ENCODE data around the gene CNFN.

DNA sequence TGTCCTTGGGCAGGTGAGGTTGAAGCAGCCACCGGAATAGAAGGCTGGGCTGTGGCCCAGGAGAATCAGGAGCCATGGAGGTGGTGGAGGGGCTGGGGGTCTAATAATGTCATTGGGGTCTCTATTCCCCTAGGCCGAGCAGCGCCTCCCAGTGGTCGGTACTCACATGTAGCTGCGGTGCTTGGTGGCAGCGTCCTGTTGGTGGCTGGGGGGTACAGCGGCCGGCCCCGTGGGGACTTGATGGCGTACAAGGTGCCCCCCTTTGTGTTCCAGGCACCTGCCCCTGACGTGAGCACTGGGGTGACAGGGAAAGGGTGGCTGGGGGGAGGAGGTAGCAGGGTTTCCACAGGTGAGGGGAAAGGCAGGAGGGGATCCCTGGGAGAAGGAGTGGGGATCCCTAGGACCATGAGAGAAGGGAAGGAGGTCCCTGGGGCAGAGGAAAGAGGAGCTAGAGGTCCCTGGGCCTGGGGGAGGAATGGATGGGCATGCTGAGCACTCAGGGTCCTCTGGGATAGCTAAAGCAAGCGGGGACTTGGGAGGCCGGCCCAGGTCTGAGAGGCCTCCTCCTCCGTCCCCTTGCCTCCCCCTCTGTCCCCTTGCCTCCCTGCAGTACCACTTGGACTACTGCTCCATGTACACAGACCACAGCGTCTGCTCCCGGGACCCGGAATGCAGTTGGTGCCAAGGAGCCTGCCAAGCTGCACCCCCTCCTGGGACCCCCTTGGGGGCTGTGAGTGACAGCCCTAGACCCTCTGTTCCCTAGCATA is 46.6 kb downstream of the CNFN start:
- TF ChIP-seq EP300 (IDR thresholded peaks at IDR 0.05) = no peak
- TF ChIP-seq, protein P1, sequence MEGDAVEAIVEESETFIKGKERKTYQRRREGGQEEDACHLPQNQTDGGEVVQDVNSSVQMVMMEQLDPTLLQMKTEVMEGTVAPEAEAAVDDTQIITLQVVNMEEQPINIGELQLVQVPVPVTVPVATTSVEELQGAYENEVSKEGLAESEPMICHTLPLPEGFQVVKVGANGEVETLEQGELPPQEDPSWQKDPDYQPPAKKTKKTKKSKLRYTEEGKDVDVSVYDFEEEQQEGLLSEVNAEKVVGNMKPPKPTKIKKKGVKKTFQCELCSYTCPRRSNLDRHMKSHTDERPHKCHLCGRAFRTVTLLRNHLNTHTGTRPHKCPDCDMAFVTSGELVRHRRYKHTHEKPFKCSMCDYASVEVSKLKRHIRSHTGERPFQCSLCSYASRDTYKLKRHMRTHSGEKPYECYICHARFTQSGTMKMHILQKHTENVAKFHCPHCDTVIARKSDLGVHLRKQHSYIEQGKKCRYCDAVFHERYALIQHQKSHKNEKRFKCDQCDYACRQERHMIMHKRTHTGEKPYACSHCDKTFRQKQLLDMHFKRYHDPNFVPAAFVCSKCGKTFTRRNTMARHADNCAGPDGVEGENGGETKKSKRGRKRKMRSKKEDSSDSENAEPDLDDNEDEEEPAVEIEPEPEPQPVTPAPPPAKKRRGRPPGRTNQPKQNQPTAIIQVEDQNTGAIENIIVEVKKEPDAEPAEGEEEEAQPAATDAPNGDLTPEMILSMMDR (IDR thresholded peaks at IDR 0.05) = peak; percentile 27; the same call in 1 of the 3 replicates
- no peak for TF ChIP-seq POLR2A (IDR thresholded peaks at IDR 0.05; ENCODE audit: low read length)
- TF ChIP-seq KDM5A (IDR thresholded peaks at IDR 0.05) = no peak
- TF ChIP-seq, protein P2, sequence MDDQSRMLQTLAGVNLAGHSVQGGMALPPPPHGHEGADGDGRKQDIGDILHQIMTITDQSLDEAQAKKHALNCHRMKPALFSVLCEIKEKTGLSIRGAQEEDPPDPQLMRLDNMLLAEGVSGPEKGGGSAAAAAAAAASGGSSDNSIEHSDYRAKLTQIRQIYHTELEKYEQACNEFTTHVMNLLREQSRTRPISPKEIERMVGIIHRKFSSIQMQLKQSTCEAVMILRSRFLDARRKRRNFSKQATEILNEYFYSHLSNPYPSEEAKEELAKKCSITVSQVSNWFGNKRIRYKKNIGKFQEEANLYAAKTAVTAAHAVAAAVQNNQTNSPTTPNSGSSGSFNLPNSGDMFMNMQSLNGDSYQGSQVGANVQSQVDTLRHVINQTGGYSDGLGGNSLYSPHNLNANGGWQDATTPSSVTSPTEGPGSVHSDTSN (IDR thresholded peaks at IDR 0.05) = no peak
- TF ChIP-seq, protein P3, sequence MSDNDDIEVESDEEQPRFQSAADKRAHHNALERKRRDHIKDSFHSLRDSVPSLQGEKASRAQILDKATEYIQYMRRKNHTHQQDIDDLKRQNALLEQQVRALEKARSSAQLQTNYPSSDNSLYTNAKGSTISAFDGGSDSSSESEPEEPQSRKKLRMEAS (IDR thresholded peaks at IDR 0.05) = no peak
- TF ChIP-seq FOSL2 (IDR thresholded peaks at IDR 0.05) = no peak
- TF ChIP-seq FOSL2 (CRISPR knock-in tag; IDR thresholded peaks at IDR 0.05) = no peak
- no peak for TF ChIP-seq EHMT2 (IDR thresholded peaks at IDR 0.05; ENCODE audit: low read depth)
- no peak for TF ChIP-seq RFX5 (IDR thresholded peaks at IDR 0.05)
- no peak for TF ChIP-seq CHD2 (IDR thresholded peaks at IDR 0.05; ENCODE audit: low read length, partially characterized antibody)
